AG04449 (cell line): ENCODE measurements around the gene UST.

Experiments
- CTCF ChIA-PET: fragments of 350-600 bp; formaldehyde crosslinking; extraction: SDS; loops from one replicate; lab custom pipeline; 2021; ENCODE audit warnings: antibody characterized with exemption; lab: Yijun Ruan, JAX
- POLR2A ChIA-PET: fragments of 400-600, 350-600 bp; formaldehyde crosslinking; extraction: SDS; loops from one replicate; lab custom pipeline; 2020; ENCODE audit warnings: antibody characterized with exemption, inconsistent platforms; lab: Yijun Ruan, JAX
- DNase-seq: peaks from one replicate; pipeline ENCODE4 v3.0.0-alpha.2; 2010; ENCODE audit warnings: low read depth, low spot score
- H3K4me3 ChIP-seq: 2 replicates; pipeline ENCODE4 v1.5.1; 2011; ENCODE audit warnings: low read depth, mild to moderate bottlenecking, control low read depth, low read length
- TF ChIP-seq, protein P1 (sequence below): IDR thresholded peaks from one replicate; pipeline ENCODE4 v1.5.1; 2011; ENCODE audit warnings: mild to moderate bottlenecking, moderate library complexity, low read length, control low read depth, inconsistent platforms; ENCODE audit not compliant: insufficient read depth; ENCODE audit errors: missing control alignments

UST gene

GRCh38 chr6:149059557-149059956 is 312.7 kb downstream of the UST start:
- POLR2A ChIA-PET: no interaction called here
- TF ChIP-seq, protein P1, sequence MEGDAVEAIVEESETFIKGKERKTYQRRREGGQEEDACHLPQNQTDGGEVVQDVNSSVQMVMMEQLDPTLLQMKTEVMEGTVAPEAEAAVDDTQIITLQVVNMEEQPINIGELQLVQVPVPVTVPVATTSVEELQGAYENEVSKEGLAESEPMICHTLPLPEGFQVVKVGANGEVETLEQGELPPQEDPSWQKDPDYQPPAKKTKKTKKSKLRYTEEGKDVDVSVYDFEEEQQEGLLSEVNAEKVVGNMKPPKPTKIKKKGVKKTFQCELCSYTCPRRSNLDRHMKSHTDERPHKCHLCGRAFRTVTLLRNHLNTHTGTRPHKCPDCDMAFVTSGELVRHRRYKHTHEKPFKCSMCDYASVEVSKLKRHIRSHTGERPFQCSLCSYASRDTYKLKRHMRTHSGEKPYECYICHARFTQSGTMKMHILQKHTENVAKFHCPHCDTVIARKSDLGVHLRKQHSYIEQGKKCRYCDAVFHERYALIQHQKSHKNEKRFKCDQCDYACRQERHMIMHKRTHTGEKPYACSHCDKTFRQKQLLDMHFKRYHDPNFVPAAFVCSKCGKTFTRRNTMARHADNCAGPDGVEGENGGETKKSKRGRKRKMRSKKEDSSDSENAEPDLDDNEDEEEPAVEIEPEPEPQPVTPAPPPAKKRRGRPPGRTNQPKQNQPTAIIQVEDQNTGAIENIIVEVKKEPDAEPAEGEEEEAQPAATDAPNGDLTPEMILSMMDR: no peak
- no peak for DNase-seq
- no peak overlapping the region for H3K4me3 ChIP-seq
- CTCF ChIA-PET: interaction anchor here (0.7 to 1.4 kb wide), 2 partner anchors 11 to 372 kb away, joined by 3 read pairs; no protein-coding TSS in a partner anchor

DNA sequence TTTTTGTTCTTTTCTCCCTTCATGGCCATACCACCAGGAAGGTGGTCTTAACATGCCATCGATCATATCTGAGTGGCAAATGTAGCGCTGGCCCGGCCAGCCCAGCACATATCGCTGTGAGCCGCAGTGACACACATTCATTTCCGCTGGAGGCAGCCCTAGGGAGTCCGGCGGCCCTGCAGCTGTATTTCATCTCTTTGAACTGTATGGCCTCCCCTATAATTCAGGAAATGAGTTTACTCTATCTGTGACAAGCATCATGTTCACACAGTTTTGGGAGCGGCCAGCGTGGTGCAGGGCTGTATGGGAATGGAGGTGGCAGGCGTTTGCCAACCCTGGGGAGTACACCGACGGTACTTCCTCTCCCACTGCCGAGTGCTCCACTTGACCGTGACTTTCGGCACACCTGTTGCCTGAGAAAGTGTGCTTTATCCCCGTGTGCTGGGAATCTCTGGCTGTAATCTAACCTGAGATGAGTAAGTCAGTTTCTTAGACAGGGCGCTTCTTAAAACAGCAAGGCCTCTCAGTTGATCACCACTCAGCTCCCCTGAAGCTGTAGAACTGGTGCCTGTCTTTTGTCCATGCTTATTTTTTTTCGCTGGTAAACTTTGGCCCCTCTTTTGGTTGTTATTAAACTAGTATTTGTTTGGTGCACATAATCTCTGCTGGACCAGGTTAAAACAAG is 313.6 kb downstream of the UST start:
- no peak for DNase-seq

GRCh38 chr6:149060985-149061760 is 314.3 kb downstream of the UST start:
- H3K4me3 ChIP-seq: no peak overlapping the region
- TF ChIP-seq, protein P1: no peak
- no peak for DNase-seq
- CTCF ChIA-PET: interaction anchor here (0.6 to 2.2 kb wide), 5 partner anchors 9 to 531 kb away, joined by 3 to 11 read pairs (median 4); no protein-coding TSS in a partner anchor
- POLR2A ChIA-PET: no interaction called here

More for the DNA sequence above, 313.6 kb downstream of the UST start:
- TF ChIP-seq, protein P1: no peak
- POLR2A ChIA-PET: no interaction called here
- H3K4me3 ChIP-seq: no peak overlapping the region
- CTCF ChIA-PET: interaction anchor here (0.6 to 1.4 kb wide), 3 partner anchors 8 to 531 kb away, joined by 3 to 5 read pairs (median 4); no protein-coding TSS in a partner anchor

DNA sequence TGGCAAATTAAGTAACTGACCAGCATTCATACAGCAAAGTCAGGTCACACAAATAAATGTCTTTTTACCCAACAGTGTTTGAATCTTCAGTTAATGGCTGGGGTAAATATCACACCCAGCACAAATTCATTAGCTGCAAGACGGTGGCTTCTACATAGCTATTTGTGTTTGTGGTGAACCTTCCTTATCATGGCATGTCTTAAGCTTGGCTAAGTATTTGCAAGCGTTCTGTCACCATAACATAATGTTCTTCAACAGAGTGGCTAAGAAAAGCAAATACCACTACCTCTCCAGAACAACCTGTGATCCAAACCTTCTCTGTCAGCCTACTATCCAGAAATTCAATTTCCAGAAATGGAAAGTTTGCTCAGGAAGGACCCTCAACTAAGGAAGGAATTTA is 315.1 kb downstream of the UST start:
- CTCF ChIA-PET: interaction anchor here (1.0 to 2.2 kb wide), 5 partner anchors 12 to 370 kb away, joined by 3 to 11 read pairs (median 5); no protein-coding TSS in a partner anchor
- POLR2A ChIA-PET: no interaction called here
- no peak overlapping the region for H3K4me3 ChIP-seq
- DNase-seq: no peak
- TF ChIP-seq, protein P1: no peak

DNA sequence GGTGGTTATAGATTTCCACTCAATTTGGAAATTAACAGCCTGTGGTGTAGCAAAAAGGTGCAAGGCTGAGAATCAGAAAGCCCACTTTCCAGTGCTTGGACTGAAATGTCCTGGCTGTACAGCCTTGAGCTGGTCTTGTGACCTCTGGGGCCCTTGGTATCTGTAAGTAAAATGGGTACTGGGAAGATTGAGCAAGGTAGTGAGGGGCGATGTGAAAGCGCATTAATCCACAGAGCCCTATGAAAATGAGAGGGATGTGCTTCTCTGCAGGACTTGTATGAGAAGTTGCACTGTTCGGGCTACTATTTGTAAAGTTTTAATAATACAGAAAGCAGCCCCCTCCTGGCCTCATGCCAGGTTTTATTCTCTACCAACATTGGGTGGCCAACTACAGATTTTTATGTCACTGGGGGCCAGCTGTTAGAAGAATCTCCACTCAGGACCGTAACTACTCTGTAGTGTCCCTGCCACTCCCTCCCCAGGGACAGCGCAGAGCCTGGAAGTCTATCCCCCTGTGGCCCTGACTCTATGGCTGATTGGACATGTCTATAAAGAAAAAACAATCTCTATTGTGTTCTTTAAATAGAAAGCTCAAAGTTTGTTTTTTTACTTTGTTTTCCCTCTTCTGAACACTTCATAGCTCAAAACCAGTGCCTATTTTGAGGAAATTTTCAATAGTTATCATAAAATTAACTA is 316.0 kb downstream of the UST start:
- ChIA-PET POLR2A (no interaction called here), CTCF (interaction anchor here (1.2 to 2.2 kb wide), 4 partner anchors 12 to 369 kb away, joined by 5 to 11 read pairs (median 6); no protein-coding TSS in a partner anchor)
- no peak for DNase-seq
- H3K4me3 ChIP-seq: no peak overlapping the region
- TF ChIP-seq, protein P1: no peak
